ENCODE measurements around the gene ITGAD.

DNA sequence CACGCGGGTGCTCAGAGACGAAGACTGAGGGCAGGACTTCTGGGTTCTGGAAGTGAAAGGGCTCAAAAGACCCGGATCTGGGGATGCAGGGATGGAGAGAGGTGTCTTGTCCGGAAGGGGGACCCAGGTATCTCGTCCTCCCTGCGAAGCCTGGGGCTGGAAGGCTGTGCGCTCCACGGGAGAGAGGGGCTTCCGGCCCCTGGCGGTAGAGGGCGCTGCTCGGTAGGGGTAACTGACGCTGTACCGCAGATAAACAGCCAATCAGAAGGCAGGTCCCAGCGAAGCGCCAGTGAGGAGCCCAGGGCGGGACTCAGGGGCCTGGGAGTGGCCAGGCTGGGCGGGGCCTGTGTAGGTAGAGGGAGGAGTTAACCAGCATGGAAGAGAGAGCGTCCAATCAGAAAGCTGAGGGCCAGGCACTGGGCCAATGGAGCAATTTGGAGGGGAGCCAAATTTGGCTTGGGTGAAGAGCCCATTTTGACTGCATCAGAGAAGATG lies 79.6 kb downstream of the ITGAD start:
- TF ChIP-seq, protein P1, sequence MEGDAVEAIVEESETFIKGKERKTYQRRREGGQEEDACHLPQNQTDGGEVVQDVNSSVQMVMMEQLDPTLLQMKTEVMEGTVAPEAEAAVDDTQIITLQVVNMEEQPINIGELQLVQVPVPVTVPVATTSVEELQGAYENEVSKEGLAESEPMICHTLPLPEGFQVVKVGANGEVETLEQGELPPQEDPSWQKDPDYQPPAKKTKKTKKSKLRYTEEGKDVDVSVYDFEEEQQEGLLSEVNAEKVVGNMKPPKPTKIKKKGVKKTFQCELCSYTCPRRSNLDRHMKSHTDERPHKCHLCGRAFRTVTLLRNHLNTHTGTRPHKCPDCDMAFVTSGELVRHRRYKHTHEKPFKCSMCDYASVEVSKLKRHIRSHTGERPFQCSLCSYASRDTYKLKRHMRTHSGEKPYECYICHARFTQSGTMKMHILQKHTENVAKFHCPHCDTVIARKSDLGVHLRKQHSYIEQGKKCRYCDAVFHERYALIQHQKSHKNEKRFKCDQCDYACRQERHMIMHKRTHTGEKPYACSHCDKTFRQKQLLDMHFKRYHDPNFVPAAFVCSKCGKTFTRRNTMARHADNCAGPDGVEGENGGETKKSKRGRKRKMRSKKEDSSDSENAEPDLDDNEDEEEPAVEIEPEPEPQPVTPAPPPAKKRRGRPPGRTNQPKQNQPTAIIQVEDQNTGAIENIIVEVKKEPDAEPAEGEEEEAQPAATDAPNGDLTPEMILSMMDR (IDR thresholded peaks at IDR 0.05): peak; percentile 76
- TF ChIP-seq, protein P2, sequence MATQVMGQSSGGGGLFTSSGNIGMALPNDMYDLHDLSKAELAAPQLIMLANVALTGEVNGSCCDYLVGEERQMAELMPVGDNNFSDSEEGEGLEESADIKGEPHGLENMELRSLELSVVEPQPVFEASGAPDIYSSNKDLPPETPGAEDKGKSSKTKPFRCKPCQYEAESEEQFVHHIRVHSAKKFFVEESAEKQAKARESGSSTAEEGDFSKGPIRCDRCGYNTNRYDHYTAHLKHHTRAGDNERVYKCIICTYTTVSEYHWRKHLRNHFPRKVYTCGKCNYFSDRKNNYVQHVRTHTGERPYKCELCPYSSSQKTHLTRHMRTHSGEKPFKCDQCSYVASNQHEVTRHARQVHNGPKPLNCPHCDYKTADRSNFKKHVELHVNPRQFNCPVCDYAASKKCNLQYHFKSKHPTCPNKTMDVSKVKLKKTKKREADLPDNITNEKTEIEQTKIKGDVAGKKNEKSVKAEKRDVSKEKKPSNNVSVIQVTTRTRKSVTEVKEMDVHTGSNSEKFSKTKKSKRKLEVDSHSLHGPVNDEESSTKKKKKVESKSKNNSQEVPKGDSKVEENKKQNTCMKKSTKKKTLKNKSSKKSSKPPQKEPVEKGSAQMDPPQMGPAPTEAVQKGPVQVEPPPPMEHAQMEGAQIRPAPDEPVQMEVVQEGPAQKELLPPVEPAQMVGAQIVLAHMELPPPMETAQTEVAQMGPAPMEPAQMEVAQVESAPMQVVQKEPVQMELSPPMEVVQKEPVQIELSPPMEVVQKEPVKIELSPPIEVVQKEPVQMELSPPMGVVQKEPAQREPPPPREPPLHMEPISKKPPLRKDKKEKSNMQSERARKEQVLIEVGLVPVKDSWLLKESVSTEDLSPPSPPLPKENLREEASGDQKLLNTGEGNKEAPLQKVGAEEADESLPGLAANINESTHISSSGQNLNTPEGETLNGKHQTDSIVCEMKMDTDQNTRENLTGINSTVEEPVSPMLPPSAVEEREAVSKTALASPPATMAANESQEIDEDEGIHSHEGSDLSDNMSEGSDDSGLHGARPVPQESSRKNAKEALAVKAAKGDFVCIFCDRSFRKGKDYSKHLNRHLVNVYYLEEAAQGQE (IDR thresholded peaks at IDR 0.05): no peak
- TF ChIP-seq KDM1A (IDR thresholded peaks at IDR 0.05; ENCODE audit: low read depth) (peak; percentile 32; the same call in 1 of the 2 replicates), FOSB (CRISPR knock-in tag; IDR thresholded peaks at IDR 0.05) (no peak)
